Activated CD8-positive, alpha-beta T cell treated with anti-CD3 and anti-CD28 coated beads, Interleukin-2, amount 10 ng/mL, durations not matched to agents 7 days and 5 days (primary cell): Measurements from ENCODE around the gene SELENOK. TPM values are rescaled to one million over a fixed set of nuclear protein-coding genes. Genes with fewer than 3 reads are reported as not detected.

Experiments
- ATAC-seq: fragments of 150-1000 bp; cut with Tn5 transposase; one replicate; pipeline ENCODE4 v1.10.0; 2021; ENCODE audit warnings: moderate library complexity
- CTCF ChIA-PET: fragments of 350-600 bp; sonication (Branson Sonifier 250); formaldehyde crosslinking; loops from one replicate; lab custom pipeline; 2021; ENCODE audit warnings: antibody characterized with exemption; lab: Charles Lee
- POLR2A ChIA-PET: fragments of 350-600 bp; sonication (Branson Sonifier 250); formaldehyde crosslinking; loops from one replicate; lab custom pipeline; 2021; ENCODE audit warnings: antibody characterized with exemption; lab: Charles Lee
- DNase-seq: peaks from one replicate; pipeline ENCODE4 v3.0.0-alpha.2; 2020
- H3K27ac Mint-ChIP-seq: one replicate; pipeline ENCODE4 v1.8.0; 2021; ENCODE audit warnings: mild to moderate bottlenecking, mixed read lengths
- H3K27me3 Mint-ChIP-seq: one replicate; pipeline ENCODE4 v1.8.0; 2021; ENCODE audit warnings: low read depth, mixed read lengths
- H3K36me3 Mint-ChIP-seq: one replicate; pipeline ENCODE4 v1.8.0; 2021; ENCODE audit warnings: low read depth, mixed read lengths
- H3K4me1 Mint-ChIP-seq: one replicate; pipeline ENCODE4 v1.8.0; 2021; ENCODE audit warnings: low read depth, mixed read lengths
- H3K4me3 Mint-ChIP-seq: one replicate; pipeline ENCODE4 v1.8.0; 2021; ENCODE audit warnings: mild to moderate bottlenecking, mixed read lengths
- H3K9me3 Mint-ChIP-seq: one replicate; pipeline ENCODE4 v1.8.0; 2022; ENCODE audit warnings: mixed read lengths; ENCODE audit not compliant: insufficient read depth
- total RNA-seq, 2 experiments: library from RNA; stranded (reverse); gene quantifications; one replicate each; pipeline ENCODE4 v1.2.3, GENCODE V29; 2021

Gene SELENOK
- total RNA-seq, 2 experiments from 2014 or later, result 46.3 to 48.5 TPM

GRCh38 chr3:53881691-53882593 is 9.7 kb downstream of the SELENOK start, which contains the start of gene ACTR8:
ACTR8 (minus strand) TSS chr3:53882152; CDS start chr3:53882101, 51 bp downstream.
- Mint-ChIP-seq H3K36me3 (peaks cover 44% of the 10 kb centered on the region), H3K9me3 (no peaks in the 10 kb centered on the region), H3K4me1 (peaks cover 27% of the 10 kb centered on the region), H3K4me3 (peak within 1 kb of the TSS; percentile 93), H3K27me3 (no peaks in the 10 kb centered on the region), H3K27ac (peak within 1 kb of the TSS; percentile 96)
- DNase-seq, result peak; percentile 87
- POLR2A ChIA-PET, result interaction anchor here (0.6 to 3.9 kb wide), 3 partner anchors 9 to 16 kb away, joined by 3 to 37 read pairs (median 3); partner anchors contain the start of gene SELENOK
- CTCF ChIA-PET, result interaction anchor here (1.0 to 2.1 kb wide), 3 partner anchors 9 to 10 kb away, joined by 3 to 13 read pairs (median 5); partner anchors contain the start of gene SELENOK
- ATAC-seq, result peak; percentile 93

- Mint-ChIP-seq H3K4me3 (peak overlapping the region; percentile 93), H3K27me3 (no peaks in the 10 kb centered on the region), H3K27ac (peak overlapping the region; percentile 96), H3K9me3 (no peaks in the 10 kb centered on the region), H3K4me1 (peaks cover 23% of the 10 kb centered on the region), H3K36me3 (peaks cover 45% of the 10 kb centered on the region)
- no peak for ATAC-seq
- DNase-seq, result no peak
- CTCF ChIA-PET, result interaction anchor here (1.0 to 2.1 kb wide), 2 partner anchors 9 to 10 kb away, joined by 5 to 13 read pairs; partner anchors contain the start of gene SELENOK
- POLR2A ChIA-PET, result interaction anchor here (0.9 to 3.9 kb wide), 3 partner anchors 8 to 11 kb away, joined by 3 to 37 read pairs (median 3); partner anchors contain the start of gene SELENOK
Measured at GRCh38 chr3:53880396-53881345, 11.0 kb downstream of the SELENOK start.

- no peak for ATAC-seq
- Mint-ChIP-seq H3K27me3 (no peaks in the 10 kb centered on the region), H3K9me3 (no peaks in the 10 kb centered on the region), H3K4me1 (no peaks in the 10 kb centered on the region), H3K36me3 (peaks cover 44% of the 10 kb centered on the region), H3K4me3 (no peak overlapping the region), H3K27ac (no peak overlapping the region)
- DNase-seq, result no peak
- CTCF ChIA-PET, result no interaction called here
- POLR2A ChIA-PET, result no interaction called here
Measured at GRCh38 chr3:53865732-53866499, 25.7 kb downstream of the SELENOK start.

GRCh38 chr3:53863145-53863544 is 28.5 kb downstream of the SELENOK start:
- Mint-ChIP-seq H3K4me3 (no peak overlapping the region), H3K27ac (no peak overlapping the region), H3K27me3 (no peaks in the 10 kb centered on the region), H3K4me1 (no peaks in the 10 kb centered on the region), H3K36me3 (peaks cover 33% of the 10 kb centered on the region), H3K9me3 (no peaks in the 10 kb centered on the region)
- ChIA-PET CTCF (no interaction called here), POLR2A (no interaction called here)
- no peak for DNase-seq
- ATAC-seq, result no peak

GRCh38 chr3:53862241-53862640 is 29.4 kb downstream of the SELENOK start:
- peaks cover 5% of the 10 kb centered on the region for H3K4me1 Mint-ChIP-seq
- no peak overlapping the region for H3K4me3 Mint-ChIP-seq
- DNase-seq (no peak), ATAC-seq (no peak)
- POLR2A ChIA-PET, result no interaction called here
- H3K9me3 Mint-ChIP-seq, result no peaks in the 10 kb centered on the region
- H3K27ac Mint-ChIP-seq, result no peak overlapping the region
- peaks cover 30% of the 10 kb centered on the region for H3K36me3 Mint-ChIP-seq
- H3K27me3 Mint-ChIP-seq, result no peaks in the 10 kb centered on the region
- CTCF ChIA-PET, result no interaction called here

GRCh38 chr3:53860196-53860595 is 31.5 kb downstream of the SELENOK start:
- ATAC-seq, result no peak
- CTCF ChIA-PET, result no interaction called here
- no peak overlapping the region for H3K4me3 Mint-ChIP-seq
- H3K4me1 Mint-ChIP-seq, result peaks cover 11% of the 10 kb centered on the region
- no peak for DNase-seq
- H3K9me3 Mint-ChIP-seq, result no peaks in the 10 kb centered on the region
- H3K36me3 Mint-ChIP-seq, result peaks cover 30% of the 10 kb centered on the region
- POLR2A ChIA-PET, result no interaction called here
- no peak overlapping the region for H3K27ac Mint-ChIP-seq
- H3K27me3 Mint-ChIP-seq, result no peaks in the 10 kb centered on the region

GRCh38 chr3:53859178-53859577 is 32.5 kb downstream of the SELENOK start:
- Mint-ChIP-seq H3K36me3 (peaks cover 23% of the 10 kb centered on the region), H3K4me3 (no peak overlapping the region), H3K9me3 (no peaks in the 10 kb centered on the region), H3K27ac (no peak overlapping the region), H3K27me3 (peaks cover 2% of the 10 kb centered on the region), H3K4me1 (peaks cover 11% of the 10 kb centered on the region)
- ATAC-seq (no peak), DNase-seq (no peak)
- ChIA-PET POLR2A (no interaction called here), CTCF (no interaction called here)

GRCh38 chr3:53858096-53858741 is 33.4 kb downstream of the SELENOK start:
- H3K27ac Mint-ChIP-seq, result no peak overlapping the region
- ChIA-PET POLR2A (no interaction called here), CTCF (no interaction called here)
- H3K4me1 Mint-ChIP-seq, result peaks cover 11% of the 10 kb centered on the region
- peaks cover 19% of the 10 kb centered on the region for H3K36me3 Mint-ChIP-seq
- no peak overlapping the region for H3K4me3 Mint-ChIP-seq
- DNase-seq, result no peak
- H3K27me3 Mint-ChIP-seq, result peaks cover 4% of the 10 kb centered on the region
- no peaks in the 10 kb centered on the region for H3K9me3 Mint-ChIP-seq
- ATAC-seq, result no peak

- CTCF ChIA-PET, result no interaction called here
- H3K4me1 Mint-ChIP-seq, result peaks cover 11% of the 10 kb centered on the region
- ATAC-seq, result no peak
Measured at GRCh38 chr3:53856964-53857363, 34.7 kb downstream of the SELENOK start.

GRCh38 chr3:53850895-53851294 is 40.8 kb downstream of the SELENOK start:
- ChIA-PET POLR2A (no interaction called here), CTCF (no interaction called here)
- Mint-ChIP-seq H3K36me3 (no peaks in the 10 kb centered on the region), H3K27ac (no peak overlapping the region), H3K9me3 (no peaks in the 10 kb centered on the region), H3K4me3 (no peak overlapping the region), H3K4me1 (peaks cover 2% of the 10 kb centered on the region), H3K27me3 (peaks cover 28% of the 10 kb centered on the region)
- no peak for ATAC-seq
- DNase-seq, result no peak

More at GRCh38 chr3:53856964-53857363, 34.7 kb downstream of the SELENOK start:
- Mint-ChIP-seq H3K27me3 (peaks cover 8% of the 10 kb centered on the region), H3K4me3 (no peak overlapping the region), H3K27ac (no peak overlapping the region), H3K36me3 (peaks cover 12% of the 10 kb centered on the region), H3K9me3 (no peaks in the 10 kb centered on the region)
- POLR2A ChIA-PET, result interaction anchor here (1.1 kb wide), 1 partner anchor 10 kb away, joined by 4 read pairs; no protein-coding TSS in a partner anchor
- no peak for DNase-seq
